PC-9 (cell line): ENCODE measurements around the gene MTHFD1L. TPM values are rescaled to one million over a fixed set of nuclear protein-coding genes. Genes with fewer than 3 reads are reported as not detected.
A peak's percentile ranks its signal among the peaks of the same experiment; 100 is the strongest.

Experiments used
- BruUV-seq: library from RNA; stranded (reverse); fragments of 400-500 nt; replicated peaks from 2 replicates; lab custom pipeline; 2021; lab: Mats Ljungman, UMichigan
- CTCF ChIA-PET: fragments of 300-600 bp; sonication (Branson Sonifier 250); formaldehyde crosslinking; loops from one replicate; lab custom pipeline; 2022; ENCODE audit warnings: antibody characterized with exemption; lab: Charles Lee
- POLR2A ChIA-PET: fragments of 300-600 bp; sonication (Branson Sonifier 250); formaldehyde crosslinking; loops from one replicate; lab custom pipeline; 2022; ENCODE audit warnings: antibody characterized with exemption; ENCODE audit not compliant: unreplicated experiment; lab: Charles Lee
- DNase-seq, 2 experiments: peaks; one replicate each; pipeline versions ENCODE4 v3.0.0 to v3.0.0-alpha.2; 2015 to 2022; ENCODE audit warnings: mixed read lengths in 1 of 2
- H2AFZ ChIP-seq: fragments of 200-600 bp; sonication (generic); 2 replicates; pipeline ENCODE4 v1.8.1; 2017; ENCODE audit warnings: antibody characterized with exemption
- H3F3A ChIP-seq: fragments of 200-600 bp; sonication (generic); 2 replicates; pipeline ENCODE4 v1.8.1; 2017; ENCODE audit warnings: antibody characterized with exemption, mild to moderate bottlenecking, low read depth; ENCODE audit not compliant: insufficient read depth
- H3K27ac ChIP-seq: fragments of 200-600 bp; sonication (generic); 2 replicates; pipeline ENCODE4 v1.6.1; 2016; ENCODE audit warnings: mixed run types
- H3K27me3 ChIP-seq: fragments of 200-600 bp; sonication (generic); 2 replicates; pipeline ENCODE4 v1.6.1; 2016; ENCODE audit warnings: low read depth, mixed run types; ENCODE audit not compliant: insufficient read depth
- H3K36me3 ChIP-seq: fragments of 200-600 bp; sonication (generic); 2 replicates; pipeline ENCODE4 v1.6.1; 2016; ENCODE audit warnings: low read depth, mixed run types
- H3K4me1 ChIP-seq: fragments of 200-600 bp; sonication (generic); replicated peaks from 2 replicates; pipeline ENCODE4 v1.6.1; 2016; ENCODE audit warnings: mixed run types; ENCODE audit not compliant: insufficient read depth
- H3K4me2 ChIP-seq: fragments of 200-600 bp; sonication (generic); 2 replicates; pipeline ENCODE4 v1.6.1; 2017; ENCODE audit warnings: mixed run types
- H3K4me3 ChIP-seq: fragments of 200-600 bp; sonication (generic); 2 replicates; pipeline ENCODE4 v1.6.1; 2016; ENCODE audit warnings: mixed run types
- H3K79me2 ChIP-seq: fragments of 200-600 bp; sonication (generic); 2 replicates; pipeline ENCODE4 v1.6.1; 2017; ENCODE audit warnings: low read depth, mixed run types
- H3K9me2 ChIP-seq: fragments of 200-600 bp; sonication (generic); 2 replicates; pipeline ENCODE4 v1.8.1; 2017; ENCODE audit warnings: mild to moderate bottlenecking; ENCODE audit not compliant: insufficient read depth
- H3K9me3 ChIP-seq: fragments of 200-600 bp; sonication (generic); 2 replicates; pipeline ENCODE4 v1.8.1; 2016; ENCODE audit warnings: low read depth; ENCODE audit not compliant: insufficient read depth
- H4K20me1 ChIP-seq: fragments of 200-600 bp; sonication (generic); 2 replicates; pipeline ENCODE4 v1.8.1; 2017; ENCODE audit not compliant: insufficient read depth
- CTCF ChIP-seq: fragments of 200-600 bp; sonication (generic); conservative IDR thresholded peaks from 2 replicates; pipeline ENCODE4 v1.6.1; 2017; ENCODE audit warnings: mixed run types, antibody characterized with exemption, mild to moderate bottlenecking, moderate library complexity
- EZH2 ChIP-seq: fragments of 200-600 bp; sonication (generic); IDR thresholded peaks from 2 replicates; pipeline ENCODE4 v1.8.0; 2017; ENCODE audit warnings: antibody characterized with exemption, low read depth
- intact Hi-C: fragments of 100-400 bp; cut with micrococcal nuclease; formaldehyde crosslinking; loops from one replicate; pipeline ENCODE4 v1.10.0; 2022; ENCODE audit not compliant: unreplicated experiment
- total RNA-seq: library from RNA; stranded (reverse); gene quantifications from 2 replicates; pipeline ENCODE4 v1.2.3, GENCODE V29; 2021

Gene MTHFD1L
- total RNA-seq, 1 experiment from 2014 or later, result 53.3 TPM

GRCh38 chr6:151093706-151094105 lies 228.2 kb downstream of the MTHFD1L start:
- no peak overlapping the region for H2AFZ ChIP-seq
- peak overlapping the region; percentile 77; the same call in 1 of the 2 replicates for H3K4me2 ChIP-seq
- no peak for DNase-seq
- peaks cover 6% of the 10 kb centered on the region; the same call in 1 of the 2 replicates for H3K79me2 ChIP-seq
- intact Hi-C loops, result no loop called here
- no TSS peak for BruUV-seq
- ChIA-PET CTCF (no interaction called here), POLR2A (no interaction called here)
- no peaks in the 10 kb centered on the region for H3K9me2 ChIP-seq
- H3K27ac ChIP-seq, result peak overlapping the region; percentile 89
- H3K36me3 ChIP-seq, result peaks cover 23% of the 10 kb centered on the region
- no peaks in the 10 kb centered on the region for H3K9me3 ChIP-seq
- peaks cover 20% of the 10 kb centered on the region for H3F3A ChIP-seq
- TF ChIP-seq CTCF (no peak), EZH2 (no peak)
- no peaks in the 10 kb centered on the region for H4K20me1 ChIP-seq
- no peak overlapping the region for H3K4me3 ChIP-seq
- no peaks in the 10 kb centered on the region for H3K27me3 ChIP-seq
- H3K4me1 ChIP-seq, result peaks cover 47% of the 10 kb centered on the region

- intact Hi-C loops, result no loop called here
- Histone ChIP-seq H3K27me3 (no peaks in the 10 kb centered on the region), H3K4me2 (no peak overlapping the region), H3K27ac (no peak overlapping the region; the same call in 1 of the 2 replicates), H3K9me2 (no peaks in the 10 kb centered on the region), H3F3A (peaks cover 20% of the 10 kb centered on the region), H3K4me3 (no peak overlapping the region), H3K79me2 (peaks cover 6% of the 10 kb centered on the region; the same call in 1 of the 2 replicates), H2AFZ (no peak overlapping the region), H3K4me1 (peaks cover 28% of the 10 kb centered on the region), H3K36me3 (peaks cover 23% of the 10 kb centered on the region), H4K20me1 (no peaks in the 10 kb centered on the region), H3K9me3 (no peaks in the 10 kb centered on the region)
- no TSS peak for BruUV-seq
- DNase-seq, result no peak
- TF ChIP-seq CTCF (no peak), EZH2 (no peak)
- POLR2A ChIA-PET, result no interaction called here
- CTCF ChIA-PET, result no interaction called here
Measured at GRCh38 chr6:151095538-151096254, 230.2 kb downstream of the MTHFD1L start.

- Histone ChIP-seq H3K4me3 (no peak overlapping the region), H3K9me2 (no peaks in the 10 kb centered on the region), H3F3A (peaks cover 19% of the 10 kb centered on the region), H2AFZ (no peak overlapping the region), H3K9me3 (no peaks in the 10 kb centered on the region), H3K27ac (no peak overlapping the region; the same call in 1 of the 2 replicates), H3K4me2 (no peak overlapping the region), H3K36me3 (peaks cover 24% of the 10 kb centered on the region), H3K79me2 (peaks cover 6% of the 10 kb centered on the region; the same call in 1 of the 2 replicates), H3K27me3 (no peaks in the 10 kb centered on the region), H4K20me1 (no peaks in the 10 kb centered on the region), H3K4me1 (peaks cover 25% of the 10 kb centered on the region)
- intact Hi-C loops, result no loop called here
- no peak for TF ChIP-seq CTCF
- TF ChIP-seq EZH2, result no peak
- POLR2A ChIA-PET, result no interaction called here
- CTCF ChIA-PET, result no interaction called here
- BruUV-seq, result no TSS peak
- no peak for DNase-seq
Measured at GRCh38 chr6:151096255-151096612, 230.7 kb downstream of the MTHFD1L start.
